CD4-positive, alpha-beta T cell treated with Interleukin-17A for 1 hour (primary cell): ENCODE results near the gene FOXN3.

Experiments
- DNase-seq: peaks from one replicate; pipeline ENCODE4 v3.0.0-alpha.2; 2020

The FOXN3 gene, protein sequence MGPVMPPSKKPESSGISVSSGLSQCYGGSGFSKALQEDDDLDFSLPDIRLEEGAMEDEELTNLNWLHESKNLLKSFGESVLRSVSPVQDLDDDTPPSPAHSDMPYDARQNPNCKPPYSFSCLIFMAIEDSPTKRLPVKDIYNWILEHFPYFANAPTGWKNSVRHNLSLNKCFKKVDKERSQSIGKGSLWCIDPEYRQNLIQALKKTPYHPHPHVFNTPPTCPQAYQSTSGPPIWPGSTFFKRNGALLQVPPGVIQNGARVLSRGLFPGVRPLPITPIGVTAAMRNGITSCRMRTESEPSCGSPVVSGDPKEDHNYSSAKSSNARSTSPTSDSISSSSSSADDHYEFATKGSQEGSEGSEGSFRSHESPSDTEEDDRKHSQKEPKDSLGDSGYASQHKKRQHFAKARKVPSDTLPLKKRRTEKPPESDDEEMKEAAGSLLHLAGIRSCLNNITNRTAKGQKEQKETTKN

GRCh38 chr14:89417091-89417464 is at the start of gene FOXN3:
Gene FOXN3, minus strand, starts transcription at chr14:89417233. Its CDS starts 4,757 bp downstream, at chr14:89412476.
- DNase-seq: peak; percentile 93

- peak; percentile 65 for DNase-seq
Observed at GRCh38 chr14:89466484-89466883, 49.5 kb upstream of the FOXN3 start.

GRCh38 chr14:89465876-89466275 is 48.8 kb upstream of the FOXN3 start:
- no peak for DNase-seq

GRCh38 chr14:89461256-89461655 is 44.2 kb upstream of the FOXN3 start:
- no peak for DNase-seq

GRCh38 chr14:89458713-89459420 is 41.8 kb upstream of the FOXN3 start:
- no peak for DNase-seq

DNA sequence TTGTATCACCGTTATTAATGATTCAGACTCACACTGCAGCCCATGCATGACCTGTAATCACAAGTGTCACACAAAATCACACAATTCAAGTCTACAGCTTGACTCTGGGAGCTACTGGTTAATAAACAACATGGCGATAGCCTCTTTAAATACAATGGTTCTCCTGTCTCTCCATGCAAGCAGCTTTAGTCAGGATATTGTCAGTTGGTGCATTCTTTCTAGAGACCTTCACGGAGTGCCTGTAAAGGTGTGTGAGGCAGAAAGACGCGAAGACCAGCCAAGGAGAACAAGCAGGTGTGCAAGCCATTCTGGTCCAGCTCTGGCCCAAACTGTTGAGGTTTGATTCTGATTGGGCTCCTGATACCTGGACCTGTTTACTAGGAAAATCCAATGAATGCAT is 40.0 kb upstream of the FOXN3 start:
- no peak for DNase-seq

DNA sequence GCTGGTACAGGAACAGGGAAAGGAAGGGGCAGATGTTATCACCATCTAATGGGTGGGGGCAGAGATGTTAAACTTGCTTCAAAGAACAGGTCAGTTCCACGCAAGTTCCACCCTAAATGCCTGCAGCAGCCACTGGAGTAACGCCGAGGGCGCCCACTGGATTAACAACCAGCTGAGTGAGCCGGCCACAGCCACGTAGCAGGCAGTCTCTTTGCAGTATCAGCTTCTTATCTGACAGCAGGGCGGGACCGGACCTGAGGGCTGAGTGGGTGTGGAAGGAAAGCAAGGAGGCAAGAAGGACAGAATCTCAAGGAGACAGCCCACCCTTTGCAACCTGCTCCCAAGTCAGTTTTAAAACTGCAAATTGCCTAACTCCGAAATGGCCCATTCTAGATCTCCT is 38.4 kb upstream of the FOXN3 start:
- DNase-seq: no peak

- no peak for DNase-seq
Observed at GRCh38 chr14:89454996-89455395, 38.0 kb upstream of the FOXN3 start.

- no peak for DNase-seq
Observed at GRCh38 chr14:89452281-89452680, 35.2 kb upstream of the FOXN3 start.

DNA sequence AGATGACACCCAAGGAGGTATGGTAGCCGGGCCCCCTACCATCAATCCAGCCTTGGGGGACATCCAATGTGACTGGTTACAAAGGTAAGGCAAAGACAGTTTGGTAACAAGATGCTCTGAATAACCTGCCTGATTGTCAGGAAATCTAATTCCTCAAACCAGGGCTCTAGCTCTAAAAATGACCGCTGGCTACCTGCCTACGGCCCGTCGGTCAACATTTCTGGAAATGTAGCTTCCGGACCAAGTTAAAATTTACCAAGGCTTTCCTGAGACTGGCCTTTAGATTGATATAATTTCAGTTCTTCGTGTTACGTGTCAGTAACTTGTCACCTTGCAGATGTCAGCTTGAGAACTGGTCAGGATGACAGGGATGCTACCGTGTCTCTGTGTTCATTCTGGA is 34.2 kb upstream of the FOXN3 start:
- DNase-seq: no peak

GRCh38 chr14:89447182-89447944 is 30.3 kb upstream of the FOXN3 start:
- DNase-seq: no peak

DNA sequence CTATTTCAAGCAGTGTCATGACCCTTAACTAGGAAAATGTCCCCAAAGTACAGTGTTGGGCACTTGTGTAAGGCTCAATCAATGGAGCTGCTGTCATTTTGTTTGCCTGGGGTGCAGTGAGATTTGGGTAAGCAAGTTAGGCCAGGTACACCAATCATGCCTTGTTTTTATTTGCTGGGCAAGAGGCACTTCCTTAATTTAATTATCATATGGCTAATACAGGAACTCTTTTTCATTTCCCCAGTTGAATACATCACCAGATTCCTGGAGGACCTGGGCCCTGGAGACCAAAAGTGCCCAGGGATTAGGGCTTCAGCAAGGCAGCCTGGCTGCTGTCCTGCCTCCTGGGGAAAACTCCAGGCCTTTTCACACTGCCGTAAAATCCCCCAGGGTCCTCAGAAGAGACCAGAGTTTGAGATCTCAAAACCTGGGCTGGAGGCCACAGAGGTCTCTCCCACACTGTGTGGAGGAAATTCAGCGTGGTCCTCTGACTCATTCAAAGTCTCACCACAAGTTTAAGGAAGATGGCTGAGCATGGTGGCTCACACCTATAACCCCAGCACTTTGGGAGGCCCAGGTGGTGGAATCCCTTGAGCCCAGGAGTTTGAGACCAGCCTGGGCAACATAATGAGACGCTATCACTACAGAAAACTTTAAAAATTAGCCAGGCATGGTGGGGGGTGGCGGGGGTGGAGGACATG is 28.4 kb upstream of the FOXN3 start:
- DNase-seq: peak; percentile 24

DNA sequence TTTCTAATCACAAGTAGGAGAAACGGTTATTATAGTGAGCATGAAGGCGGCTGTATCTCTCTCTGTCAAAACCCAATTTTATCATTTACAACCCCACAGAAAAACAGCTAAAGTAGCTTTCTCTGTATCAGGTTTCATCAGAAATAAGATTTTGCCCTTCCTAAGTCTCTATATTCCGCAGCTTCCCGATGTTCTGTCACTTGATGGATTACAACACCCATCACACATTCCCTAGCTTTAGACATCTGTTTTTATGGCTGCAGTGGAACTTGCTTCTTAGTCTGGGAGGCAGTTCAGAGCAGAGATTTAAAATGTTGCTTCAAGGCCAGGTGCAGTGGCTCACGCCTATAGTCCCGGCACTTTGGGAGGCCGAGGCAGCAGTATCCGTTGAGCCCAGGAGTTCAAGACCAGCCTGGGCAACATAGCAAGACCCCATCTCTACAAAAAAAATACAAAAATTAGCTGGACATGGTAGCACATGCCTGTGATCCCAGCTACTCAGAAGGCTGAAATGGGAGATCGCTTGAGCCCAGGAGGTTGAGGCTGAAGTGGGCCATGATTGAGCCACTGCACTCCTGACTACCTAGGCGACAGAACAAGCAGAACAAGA is 27.6 kb upstream of the FOXN3 start:
- DNase-seq: no peak

DNA sequence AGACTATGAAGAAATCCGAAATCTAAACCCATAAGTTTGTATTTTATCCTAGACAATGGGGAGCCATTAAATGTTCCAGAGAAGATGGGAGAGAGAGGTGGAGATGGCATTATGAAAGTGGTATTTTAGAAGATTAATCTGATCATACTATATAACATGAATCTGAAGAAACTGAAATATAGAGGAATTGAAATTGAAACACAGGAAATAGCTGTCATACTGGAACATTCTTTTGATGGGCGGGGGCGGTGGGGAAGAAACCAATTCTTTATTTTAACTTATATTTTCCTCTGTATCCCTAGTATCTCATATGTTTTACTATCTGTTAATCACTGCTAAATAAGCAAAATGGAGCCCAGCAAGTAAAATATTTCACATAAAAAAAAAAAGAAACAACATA is 27.0 kb upstream of the FOXN3 start:
- DNase-seq: no peak

- DNase-seq: no peak
Observed at GRCh38 chr14:89443042-89443629, 26.1 kb upstream of the FOXN3 start.

DNA sequence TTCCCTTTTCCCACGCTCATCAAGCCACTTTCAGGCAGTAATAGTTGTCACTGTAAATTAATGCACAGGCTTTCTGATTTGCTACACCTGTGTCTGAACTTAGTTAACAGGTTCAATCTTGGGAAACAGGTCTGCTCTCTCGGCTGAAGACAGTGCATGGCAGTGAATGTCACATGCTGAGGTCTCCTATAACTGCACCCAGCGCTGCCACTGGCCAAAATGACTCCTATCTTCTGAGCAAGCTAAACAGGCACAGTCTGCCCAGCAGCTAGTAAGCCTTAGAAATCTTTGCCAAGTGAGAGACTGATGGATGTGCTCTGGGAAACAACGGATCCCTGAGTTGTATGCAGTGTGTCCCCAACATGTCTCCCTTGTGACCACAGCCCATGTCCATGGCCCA is 25.2 kb upstream of the FOXN3 start:
- DNase-seq: no peak

DNA sequence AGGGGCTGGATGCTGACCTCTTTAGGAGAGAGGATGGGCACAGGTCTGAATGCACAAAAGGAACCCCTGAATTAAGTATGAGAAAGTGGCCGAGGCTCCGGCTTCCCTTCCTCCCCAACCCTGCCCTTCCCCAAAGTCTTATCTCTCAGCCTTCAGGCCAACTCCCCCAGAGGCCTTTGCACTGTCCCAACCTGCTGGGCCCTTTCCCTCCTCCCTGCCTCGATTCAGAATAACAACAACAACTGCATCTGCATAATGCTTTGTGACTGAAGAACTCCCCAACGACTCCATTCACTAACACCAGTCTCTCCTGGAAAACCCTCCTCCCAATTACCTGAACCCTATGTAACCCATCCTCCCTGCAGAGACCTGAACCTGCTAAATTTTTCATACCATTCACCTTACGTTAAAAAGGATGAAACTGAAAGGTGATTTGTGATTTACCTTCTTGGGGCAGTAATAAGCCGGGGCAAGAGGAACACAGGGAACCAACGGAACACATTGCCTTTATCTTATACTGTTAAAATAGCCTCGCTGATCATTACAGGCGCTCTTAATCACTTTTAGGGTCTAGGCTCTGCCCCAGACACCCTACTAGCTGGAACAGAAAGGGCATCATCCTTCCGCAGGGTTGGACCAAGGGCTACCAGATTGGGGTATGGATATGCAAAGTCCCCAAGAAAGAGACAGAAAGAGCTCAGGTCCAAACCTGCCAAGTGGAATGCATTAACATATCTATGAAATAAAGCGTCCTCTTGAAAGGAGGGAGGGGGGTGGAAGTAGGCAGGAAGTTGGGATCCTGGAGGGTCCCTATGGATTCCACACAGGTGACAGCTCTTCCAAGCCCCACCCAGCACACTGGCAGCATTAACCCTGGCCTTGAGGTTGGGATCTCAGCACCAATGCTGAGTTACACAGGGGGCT is 24.2 kb upstream of the FOXN3 start:
- DNase-seq: no peak

- no peak for DNase-seq
Observed at GRCh38 chr14:89435892-89436656, 19.0 kb upstream of the FOXN3 start.

- no peak for DNase-seq
Observed at GRCh38 chr14:89435492-89435891, 18.5 kb upstream of the FOXN3 start.

GRCh38 chr14:89432226-89432625 is 15.2 kb upstream of the FOXN3 start:
- no peak for DNase-seq
